ENCODE data around the gene GRID2.

DNA sequence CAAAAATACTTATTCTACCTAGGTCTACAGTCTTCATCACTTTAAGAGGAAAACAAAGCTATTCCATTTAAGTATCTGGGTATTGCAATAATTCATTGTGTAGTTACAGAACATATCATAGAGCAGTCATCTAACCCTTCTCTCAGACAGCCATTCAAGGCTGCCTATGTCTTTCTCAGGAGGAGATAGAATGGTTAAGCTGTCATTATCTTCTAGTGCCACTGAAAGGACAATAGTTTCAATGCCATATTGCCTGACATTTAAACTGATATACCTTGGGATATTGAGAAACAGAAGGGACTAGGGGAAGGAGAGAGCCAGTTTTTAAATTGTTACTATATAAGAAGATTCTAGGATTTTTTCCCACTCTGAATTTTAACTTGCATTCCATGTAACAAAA is 527.0 kb downstream of the GRID2 start:
- TF ChIP-seq, protein P1, sequence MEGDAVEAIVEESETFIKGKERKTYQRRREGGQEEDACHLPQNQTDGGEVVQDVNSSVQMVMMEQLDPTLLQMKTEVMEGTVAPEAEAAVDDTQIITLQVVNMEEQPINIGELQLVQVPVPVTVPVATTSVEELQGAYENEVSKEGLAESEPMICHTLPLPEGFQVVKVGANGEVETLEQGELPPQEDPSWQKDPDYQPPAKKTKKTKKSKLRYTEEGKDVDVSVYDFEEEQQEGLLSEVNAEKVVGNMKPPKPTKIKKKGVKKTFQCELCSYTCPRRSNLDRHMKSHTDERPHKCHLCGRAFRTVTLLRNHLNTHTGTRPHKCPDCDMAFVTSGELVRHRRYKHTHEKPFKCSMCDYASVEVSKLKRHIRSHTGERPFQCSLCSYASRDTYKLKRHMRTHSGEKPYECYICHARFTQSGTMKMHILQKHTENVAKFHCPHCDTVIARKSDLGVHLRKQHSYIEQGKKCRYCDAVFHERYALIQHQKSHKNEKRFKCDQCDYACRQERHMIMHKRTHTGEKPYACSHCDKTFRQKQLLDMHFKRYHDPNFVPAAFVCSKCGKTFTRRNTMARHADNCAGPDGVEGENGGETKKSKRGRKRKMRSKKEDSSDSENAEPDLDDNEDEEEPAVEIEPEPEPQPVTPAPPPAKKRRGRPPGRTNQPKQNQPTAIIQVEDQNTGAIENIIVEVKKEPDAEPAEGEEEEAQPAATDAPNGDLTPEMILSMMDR (IDR thresholded peaks at IDR 0.05): no peak
- TF ChIP-seq POLR2A (IDR thresholded peaks at IDR 0.05): no peak

Data from thyroid gland (tissue), 4 donors.